NT2/D1 (cell line): ENCODE measurements around the gene DCTN3.

ENCODE experiments used
- YY1 ChIP-seq: IDR thresholded peaks from 2 replicates; pipeline ENCODE4 v1.6.1; 2011; ENCODE audit not compliant: insufficient read length, insufficient read depth
- ZNF274 ChIP-seq: IDR thresholded peaks from 2 replicates; pipeline ENCODE4 v1.6.1; 2011; ENCODE audit warnings: mild to moderate bottlenecking, low read depth, low read length

DNA sequence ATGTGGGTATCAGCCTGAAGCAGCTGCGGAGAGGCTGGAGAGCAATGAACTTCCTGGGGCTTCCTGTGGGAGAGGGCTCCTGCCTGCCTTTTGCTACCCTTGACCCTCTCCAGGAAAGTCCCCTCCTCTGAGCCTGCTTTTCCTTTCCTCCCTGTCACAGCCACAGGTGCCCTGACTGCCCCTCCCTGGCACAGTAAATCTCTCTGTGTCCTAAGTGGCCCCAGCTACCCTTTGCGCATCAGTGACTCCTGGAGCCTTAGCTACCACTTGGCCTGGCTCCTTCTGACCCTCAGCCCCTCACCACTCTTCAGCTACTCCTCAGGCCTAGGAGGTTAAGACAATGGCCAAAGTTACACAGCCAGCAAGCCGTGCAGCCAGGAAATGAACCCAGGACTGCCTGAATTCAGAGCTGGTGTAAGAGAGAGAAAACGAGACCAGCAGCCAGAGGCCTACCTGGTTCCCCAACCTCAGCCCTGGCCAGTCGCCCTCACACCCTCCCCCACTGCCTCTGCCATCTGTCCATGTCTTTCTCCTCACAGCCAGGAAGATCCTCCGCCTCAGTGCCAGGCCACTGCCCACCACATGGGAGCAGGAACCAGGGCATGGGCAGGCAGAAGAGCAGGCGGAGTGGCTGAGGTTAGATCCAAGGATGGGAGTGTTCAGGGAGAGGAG is 49.4 kb downstream of the DCTN3 start:
- TF ChIP-seq ZNF274 (no peak), YY1 (no peak)
